SW 1271 (cell line): ENCODE measurements around the gene KNCN.

ENCODE experiments used
- DNase-seq, 2 experiments: peaks; one replicate each; lab custom pipeline; 2025; lab: John Stamatoyannopoulos, UW

Gene KNCN

GRCh38 chr1:46503421-46503820 is 48.0 kb downstream of the KNCN start:
- DNase-seq: no peak

DNA sequence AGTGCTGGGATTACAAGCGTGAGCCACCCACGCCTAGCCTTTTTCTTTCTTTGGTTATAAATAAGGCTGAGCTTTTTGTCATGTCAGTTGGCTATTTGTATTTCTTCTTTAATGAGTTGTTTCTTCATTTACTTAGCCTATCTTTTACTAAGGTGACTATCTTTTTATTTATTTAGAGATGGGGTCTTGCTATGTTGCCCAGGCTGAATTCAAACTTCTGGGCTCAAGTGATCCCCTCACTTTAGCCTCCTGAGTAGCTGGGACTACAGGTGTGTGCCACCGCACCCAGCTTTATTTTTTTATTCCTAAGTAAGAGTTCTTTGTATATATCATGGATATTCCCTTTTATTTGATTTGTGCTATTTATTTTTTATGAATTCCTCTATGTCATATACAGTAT is 49.9 kb downstream of the KNCN start:
- DNase-seq: no peak

GRCh38 chr1:46497665-46498064 is 53.8 kb downstream of the KNCN start:
- DNase-seq: no peak

- DNase-seq: no peak
These were observed 54.4 kb downstream of the KNCN start for GRCh38 chr1:46497020-46497419.

GRCh38 chr1:46496505-46496904 is 54.9 kb downstream of the KNCN start:
- DNase-seq: no peak

DNA sequence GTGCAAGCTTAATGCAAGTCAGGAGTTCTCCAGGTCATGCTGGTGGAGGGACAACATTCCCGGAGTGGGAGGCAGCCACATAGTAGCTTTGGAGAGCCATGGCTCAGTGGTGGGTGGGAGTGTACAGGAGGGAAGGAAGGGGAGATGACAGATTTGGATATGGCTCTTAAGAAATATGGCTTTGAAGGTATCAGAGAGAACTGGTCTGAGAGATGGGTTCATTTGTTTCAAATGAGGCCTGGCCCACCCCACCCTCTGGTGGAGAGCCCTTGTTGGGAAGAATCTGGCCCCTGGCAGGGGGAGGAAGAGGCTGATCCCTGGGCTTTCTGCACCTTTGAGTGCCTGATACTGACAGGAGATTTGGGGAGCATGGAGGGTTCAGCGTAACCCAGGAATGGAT is 55.7 kb downstream of the KNCN start:
- DNase-seq: no peak
